ENCODE measurements around the gene CRLF2.

CRLF2 gene

GRCh38 chrX:1144293-1144692 is 68.2 kb downstream of the CRLF2 start:
- Histone ChIP-seq H3K9me3 (replicated peaks; ENCODE audit: low read length) (peaks cover 4% of the 10 kb centered on the region), H3K27me3 (ENCODE audit: control insufficient read depth, insufficient read depth, low read length) (no peaks in the 10 kb centered on the region), H3K9ac (ENCODE audit: low read depth, low read length) (no peak overlapping the region), H3K4me2 (ENCODE audit: low read length) (no peak overlapping the region), H3K4me1 (ENCODE audit: control insufficient read depth, insufficient read depth, low read length) (no peaks in the 10 kb centered on the region), H3K4me3 (ENCODE audit: low read length) (no peak overlapping the region), H3K36me3 (ENCODE audit: insufficient read depth, low read length) (no peaks in the 10 kb centered on the region)

Data from skeletal muscle satellite cell (primary cell).